HepG2 (cell line): ENCODE data around the gene MMP17. TPM values are rescaled to one million over a fixed set of nuclear protein-coding genes. Genes with fewer than 3 reads are reported as not detected.

Experiments used
- BATF2 ChIP-seq: sonication (generic); formaldehyde crosslinking; IDR thresholded peaks from 2 replicates; pipeline ENCODE4 v1.8.0; 2022; ENCODE audit warnings: mild to moderate bottlenecking, missing genetic modification reagents, moderate library complexity
- DNMT1 ChIP-seq: sonication (generic); formaldehyde crosslinking; IDR thresholded peaks from 2 replicates; pipeline ENCODE4 v1.5.1; 2020; ENCODE audit warnings: mild to moderate bottlenecking, missing genetic modification reagents
- GATA4 ChIP-seq: sonication (generic); IDR thresholded peaks from 2 replicates; pipeline ENCODE4 v1.6.1; 2016; ENCODE audit warnings: antibody characterized with exemption, low read depth, borderline replicate concordance
- GPN1 ChIP-seq: sonication (generic); formaldehyde crosslinking; IDR thresholded peaks from 2 replicates; pipeline ENCODE4 v1.5.1; 2020; ENCODE audit warnings: missing genetic modification reagents, borderline replicate concordance
- HCFC1 ChIP-seq: fragments of 150-350 bp; IDR thresholded peaks from 2 replicates; pipeline ENCODE4 v1.6.1; 2014; ENCODE audit warnings: low read depth, low read length
- HES4 ChIP-seq: sonication (generic); formaldehyde crosslinking; IDR thresholded peaks from 2 replicates; pipeline ENCODE4 v1.9.0; 2021; ENCODE audit warnings: mild to moderate bottlenecking, missing genetic modification reagents, borderline replicate concordance
- HNF1A ChIP-seq, 2 experiments: sonication (generic) in 1 of 2; formaldehyde crosslinking in 1 of 2; IDR thresholded peaks; 2 replicates each; pipeline versions ENCODE4 v1.4.0 to v1.6.1; 2016 to 2020; ENCODE audit warnings: borderline replicate concordance in 1 of 2, low read depth in 1 of 2, mild to moderate bottlenecking in 1 of 2, missing genetic modification reagents in 1 of 2
- HOXA9 ChIP-seq: sonication (generic); formaldehyde crosslinking; IDR thresholded peaks from 2 replicates; pipeline ENCODE4 v1.8.1; 2022; ENCODE audit warnings: missing genetic modification reagents, mild to moderate bottlenecking, moderate library complexity, borderline replicate concordance
- MYC ChIP-seq: sonication (generic); formaldehyde crosslinking; IDR thresholded peaks from 2 replicates; pipeline ENCODE4 v1.9.0; 2021; ENCODE audit warnings: missing genetic modification reagents, borderline replicate concordance
- TRAFD1 ChIP-seq: sonication (generic); formaldehyde crosslinking; IDR thresholded peaks from 2 replicates; pipeline ENCODE4 v1.5.1; 2020; ENCODE audit warnings: missing genetic modification reagents, mild to moderate bottlenecking, borderline replicate concordance
- TRIM24 ChIP-seq: sonication (generic); formaldehyde crosslinking; IDR thresholded peaks from 2 replicates; pipeline ENCODE4 v1.8.0; 2022; ENCODE audit warnings: mild to moderate bottlenecking, missing genetic modification reagents
- ZBTB39 ChIP-seq: sonication (generic); formaldehyde crosslinking; IDR thresholded peaks from 2 replicates; pipeline ENCODE4 v1.5.0; 2020; ENCODE audit warnings: missing genetic modification reagents
- ZNF10 ChIP-seq: sonication (generic); formaldehyde crosslinking; IDR thresholded peaks from 2 replicates; pipeline ENCODE4 v1.4.0; 2020; ENCODE audit warnings: mild to moderate bottlenecking, low read depth, missing genetic modification reagents, borderline replicate concordance
- ZNF205 ChIP-seq: IDR thresholded peaks from 2 replicates; pipeline ENCODE4 v1.6.1; 2018; ENCODE audit warnings: missing biosample characterization, missing genetic modification reagents
- ZNF512B ChIP-seq: sonication (generic); formaldehyde crosslinking; IDR thresholded peaks from 2 replicates; pipeline ENCODE4 v1.5.1; 2020; ENCODE audit warnings: missing genetic modification reagents, mild to moderate bottlenecking, borderline replicate concordance
- ZNF749 ChIP-seq: sonication (generic); formaldehyde crosslinking; IDR thresholded peaks from 2 replicates; pipeline ENCODE4 v1.8.0; 2022; ENCODE audit warnings: mild to moderate bottlenecking, missing genetic modification reagents, moderate library complexity, borderline replicate concordance
- ZSCAN31 ChIP-seq: sonication (generic); formaldehyde crosslinking; IDR thresholded peaks from 2 replicates; pipeline ENCODE4 v1.5.0; 2020; ENCODE audit warnings: low read depth, mild to moderate bottlenecking, missing genetic modification reagents
- polyA plus RNA-seq, 8 experiments: library from polyadenylated mRNA; depleted of rRNA in 3 of 8; stranded (reverse) in 7 of 8; unstranded in 1 of 8; fragments of >200 nt; fragmentation: Illumina TruSeq in 4 of 8; extraction: Trizol in 4 of 8; gene quantifications; 2 replicates each; pipeline versions ENCODE4 v1.2.1 to v1.2.3, GENCODE V29; 2011 to 2016; ENCODE audit warnings: low read depth in 4 of 8, missing spikeins in 1 of 8, mixed read lengths in 1 of 8; ENCODE audit not compliant: insufficient read depth in 1 of 8
- total RNA-seq, 5 experiments: library from RNA; depleted of rRNA; stranded (reverse); fragments of >200 nt; fragmentation: Illumina TruSeq; extraction: Trizol; gene quantifications; 2 replicates each; pipeline ENCODE4 v1.2.3, GENCODE V29; 2016; ENCODE audit warnings: low read depth in 1 of 5

MMP17 gene
- total and polyA plus RNA-seq, 2 of the 13 experiments (the other 11 are each of a cell fraction or from before 2014, with no cell fraction given): 0.55 to 0.80 TPM

- TF ChIP-seq ZBTB39 (CRISPR knock-in tag) (no peak), GATA4 (no peak), HCFC1 (no peak), HES4 (CRISPR knock-in tag) (peak; percentile 31; the same call in 1 of the 2 replicates), ZNF749 (CRISPR knock-in tag) (no peak), TRAFD1 (no peak), ZNF205 (CRISPR knock-in tag) (no peak), HNF1A (IDR thresholded peaks at IDR 0.05; ENCODE audit: low read depth) (no peak), HNF1A (CRISPR knock-in tag; IDR thresholded peaks at IDR 0.05; ENCODE audit: borderline replicate concordance) (no peak), TRIM24 (no peak), HOXA9 (CRISPR knock-in tag) (no peak), BATF2 (CRISPR knock-in tag) (no peak), GPN1 (CRISPR knock-in tag) (no peak), ZSCAN31 (peak; percentile 66; the same call in 1 of the 2 replicates), DNMT1 (CRISPR knock-in tag) (no peak), ZNF10 (CRISPR knock-in tag) (no peak), ZNF512B (CRISPR knock-in tag) (no peak), MYC (CRISPR knock-in tag) (peak; percentile 49; the same call in 1 of the 2 replicates)
These were observed 2.2 kb downstream of the MMP17 start (continued) for GRCh38 chr12:131830335-131830913.
